22Rv1 (cell line): ENCODE measurements around the gene CDH6.

Experiments used
- ZFX ChIP-seq: fragments of 450-650 bp; IDR thresholded peaks from 2 replicates; pipeline ENCODE4 v1.6.1; 2017; ENCODE audit warnings: antibody characterized with exemption, borderline replicate concordance
- TF ChIP-seq, protein P1 (sequence below): fragments of 450-650 bp; IDR thresholded peaks from 2 replicates; pipeline ENCODE4 v1.5.1; 2017; ENCODE audit warnings: mild to moderate bottlenecking

- TF ChIP-seq, protein P1, sequence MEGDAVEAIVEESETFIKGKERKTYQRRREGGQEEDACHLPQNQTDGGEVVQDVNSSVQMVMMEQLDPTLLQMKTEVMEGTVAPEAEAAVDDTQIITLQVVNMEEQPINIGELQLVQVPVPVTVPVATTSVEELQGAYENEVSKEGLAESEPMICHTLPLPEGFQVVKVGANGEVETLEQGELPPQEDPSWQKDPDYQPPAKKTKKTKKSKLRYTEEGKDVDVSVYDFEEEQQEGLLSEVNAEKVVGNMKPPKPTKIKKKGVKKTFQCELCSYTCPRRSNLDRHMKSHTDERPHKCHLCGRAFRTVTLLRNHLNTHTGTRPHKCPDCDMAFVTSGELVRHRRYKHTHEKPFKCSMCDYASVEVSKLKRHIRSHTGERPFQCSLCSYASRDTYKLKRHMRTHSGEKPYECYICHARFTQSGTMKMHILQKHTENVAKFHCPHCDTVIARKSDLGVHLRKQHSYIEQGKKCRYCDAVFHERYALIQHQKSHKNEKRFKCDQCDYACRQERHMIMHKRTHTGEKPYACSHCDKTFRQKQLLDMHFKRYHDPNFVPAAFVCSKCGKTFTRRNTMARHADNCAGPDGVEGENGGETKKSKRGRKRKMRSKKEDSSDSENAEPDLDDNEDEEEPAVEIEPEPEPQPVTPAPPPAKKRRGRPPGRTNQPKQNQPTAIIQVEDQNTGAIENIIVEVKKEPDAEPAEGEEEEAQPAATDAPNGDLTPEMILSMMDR = no peak
- TF ChIP-seq ZFX = no peak
Measured at GRCh38 chr5:31350395-31350794, 156.9 kb downstream of the CDH6 start.
